ENCODE results near the gene B3GNT2.

The B3GNT2 gene

DNA sequence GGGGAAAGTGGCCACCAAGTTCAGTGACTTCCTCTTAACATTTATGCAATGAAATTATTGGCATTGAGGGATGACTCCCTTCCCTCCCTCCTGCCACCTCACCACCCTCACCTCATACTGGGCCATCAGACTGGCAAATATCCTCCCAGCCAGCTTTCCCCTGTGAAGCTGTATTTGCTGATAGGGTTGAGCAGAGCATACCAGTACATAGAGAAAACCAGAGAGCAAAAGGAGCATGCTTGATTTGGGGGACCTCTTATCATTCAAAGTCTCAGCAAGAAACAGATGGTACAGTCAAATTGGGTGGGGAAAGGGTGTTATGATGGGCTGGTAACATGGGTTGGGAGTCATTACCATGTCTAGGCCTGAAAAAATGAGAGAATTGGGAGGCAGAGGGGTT lies 19.1 kb upstream of the B3GNT2 start:
- Histone ChIP-seq H4K20me1 (ENCODE audit: insufficient read depth, low read length) (no peaks in the 10 kb centered on the region), H3K4me1 (ENCODE audit: low read length) (no peaks in the 10 kb centered on the region), H3K36me3 (replicated peaks; ENCODE audit: insufficient read depth, low read length) (no peaks in the 10 kb centered on the region), H3F3A (ENCODE audit: insufficient read depth, low read length) (no peaks in the 10 kb centered on the region), H3K9me3 (replicated peaks; ENCODE audit: insufficient read depth, low read length) (no peaks in the 10 kb centered on the region), H3K9ac (ENCODE audit: low read length) (no peak overlapping the region), H3K4me2 (ENCODE audit: low read depth, low read length) (no peak overlapping the region), H3K79me2 (ENCODE audit: low read length) (no peaks in the 10 kb centered on the region), H3K27me3 (replicated peaks; ENCODE audit: insufficient read depth, low read length) (no peaks in the 10 kb centered on the region), H2AFZ (ENCODE audit: low read length) (no peak overlapping the region), H3K4me3 (ENCODE audit: low read length) (no peak overlapping the region), H3K27ac (ENCODE audit: low read length) (no peak overlapping the region), H3K9me2 (replicated peaks; ENCODE audit: insufficient read depth, low read length) (no peaks in the 10 kb centered on the region)
- TF ChIP-seq EZH2 (optimal IDR thresholded peaks at IDR 0.05; ENCODE audit: low read depth, low read length) = no peak
- no peak for DNase-seq

GRCh38 chr2:62177392-62178049 lies 18.4 kb upstream of the B3GNT2 start:
- Histone ChIP-seq H3K27me3 (replicated peaks; ENCODE audit: insufficient read depth, low read length) (no peaks in the 10 kb centered on the region), H3K4me1 (ENCODE audit: low read length) (no peaks in the 10 kb centered on the region), H3K9me2 (replicated peaks; ENCODE audit: insufficient read depth, low read length) (no peaks in the 10 kb centered on the region), H3K36me3 (replicated peaks; ENCODE audit: insufficient read depth, low read length) (no peaks in the 10 kb centered on the region), H3K4me3 (ENCODE audit: low read length) (no peak overlapping the region), H3K27ac (ENCODE audit: low read length) (no peak overlapping the region), H3K9me3 (replicated peaks; ENCODE audit: insufficient read depth, low read length) (no peaks in the 10 kb centered on the region), H3K9ac (ENCODE audit: low read length) (no peak overlapping the region), H2AFZ (ENCODE audit: low read length) (no peak overlapping the region), H4K20me1 (ENCODE audit: insufficient read depth, low read length) (no peaks in the 10 kb centered on the region), H3K79me2 (ENCODE audit: low read length) (no peaks in the 10 kb centered on the region), H3F3A (ENCODE audit: insufficient read depth, low read length) (no peaks in the 10 kb centered on the region), H3K4me2 (ENCODE audit: low read depth, low read length) (no peak overlapping the region)
- no peak for TF ChIP-seq EZH2 (optimal IDR thresholded peaks at IDR 0.05; ENCODE audit: low read depth, low read length)
- TF ChIP-seq, protein P1, sequence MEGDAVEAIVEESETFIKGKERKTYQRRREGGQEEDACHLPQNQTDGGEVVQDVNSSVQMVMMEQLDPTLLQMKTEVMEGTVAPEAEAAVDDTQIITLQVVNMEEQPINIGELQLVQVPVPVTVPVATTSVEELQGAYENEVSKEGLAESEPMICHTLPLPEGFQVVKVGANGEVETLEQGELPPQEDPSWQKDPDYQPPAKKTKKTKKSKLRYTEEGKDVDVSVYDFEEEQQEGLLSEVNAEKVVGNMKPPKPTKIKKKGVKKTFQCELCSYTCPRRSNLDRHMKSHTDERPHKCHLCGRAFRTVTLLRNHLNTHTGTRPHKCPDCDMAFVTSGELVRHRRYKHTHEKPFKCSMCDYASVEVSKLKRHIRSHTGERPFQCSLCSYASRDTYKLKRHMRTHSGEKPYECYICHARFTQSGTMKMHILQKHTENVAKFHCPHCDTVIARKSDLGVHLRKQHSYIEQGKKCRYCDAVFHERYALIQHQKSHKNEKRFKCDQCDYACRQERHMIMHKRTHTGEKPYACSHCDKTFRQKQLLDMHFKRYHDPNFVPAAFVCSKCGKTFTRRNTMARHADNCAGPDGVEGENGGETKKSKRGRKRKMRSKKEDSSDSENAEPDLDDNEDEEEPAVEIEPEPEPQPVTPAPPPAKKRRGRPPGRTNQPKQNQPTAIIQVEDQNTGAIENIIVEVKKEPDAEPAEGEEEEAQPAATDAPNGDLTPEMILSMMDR (IDR thresholded peaks at IDR 0.05; ENCODE audit: low read length) = no peak
- no peak for TF ChIP-seq EZH2phosphoT487 (IDR thresholded peaks at IDR 0.05; ENCODE audit: low read length)
- DNase-seq = no peak

GRCh38 chr2:62178741-62179271 lies 17.1 kb upstream of the B3GNT2 start:
- Histone ChIP-seq H3K79me2 (ENCODE audit: low read length) (no peaks in the 10 kb centered on the region), H3K9ac (ENCODE audit: low read length) (no peak overlapping the region), H4K20me1 (ENCODE audit: insufficient read depth, low read length) (no peaks in the 10 kb centered on the region)

More at GRCh38 chr2:62178741-62179271, 17.1 kb upstream of the B3GNT2 start:
- H3K9me3 ChIP-seq (replicated peaks; ENCODE audit: insufficient read depth, low read length) = no peaks in the 10 kb centered on the region
- H3K4me1 ChIP-seq (ENCODE audit: low read length) = no peaks in the 10 kb centered on the region
- no peaks in the 10 kb centered on the region for H3F3A ChIP-seq (ENCODE audit: insufficient read depth, low read length)
- H3K9me2 ChIP-seq (replicated peaks; ENCODE audit: insufficient read depth, low read length) = no peaks in the 10 kb centered on the region
- no peak overlapping the region for H3K4me3 ChIP-seq (ENCODE audit: low read length)
- H3K4me2 ChIP-seq (ENCODE audit: low read depth, low read length) = no peak overlapping the region
- no peaks in the 10 kb centered on the region for H3K36me3 ChIP-seq (replicated peaks; ENCODE audit: insufficient read depth, low read length)
- no peak for DNase-seq
- H3K27me3 ChIP-seq (replicated peaks; ENCODE audit: insufficient read depth, low read length) = no peaks in the 10 kb centered on the region
- H2AFZ ChIP-seq (ENCODE audit: low read length) = no peak overlapping the region
- H3K27ac ChIP-seq (ENCODE audit: low read length) = no peak overlapping the region
- TF ChIP-seq EZH2phosphoT487 (IDR thresholded peaks at IDR 0.05; ENCODE audit: low read length) = no peak
- no peak for TF ChIP-seq EZH2 (optimal IDR thresholded peaks at IDR 0.05; ENCODE audit: low read depth, low read length)
- TF ChIP-seq, protein P1 (IDR thresholded peaks at IDR 0.05; ENCODE audit: low read length) = no peak

Measured in MM.1S (cell line).